GM19467 (cell line): ENCODE data around the gene GAD2.
"Not testable (repeated sequence)": the region's sequence is repeated elsewhere in the genome, so short reads cannot be mapped to it uniquely, and the experiment has no call there.

Experiments
- ATAC-seq: cut with Tn5 transposase; IDR thresholded peaks from one replicate; pipeline ENCODE4 v1.9.1; 2021; ENCODE audit warnings: mild to moderate bottlenecking, moderate library complexity; ENCODE audit not compliant: unreplicated experiment

GAD2 gene

DNA sequence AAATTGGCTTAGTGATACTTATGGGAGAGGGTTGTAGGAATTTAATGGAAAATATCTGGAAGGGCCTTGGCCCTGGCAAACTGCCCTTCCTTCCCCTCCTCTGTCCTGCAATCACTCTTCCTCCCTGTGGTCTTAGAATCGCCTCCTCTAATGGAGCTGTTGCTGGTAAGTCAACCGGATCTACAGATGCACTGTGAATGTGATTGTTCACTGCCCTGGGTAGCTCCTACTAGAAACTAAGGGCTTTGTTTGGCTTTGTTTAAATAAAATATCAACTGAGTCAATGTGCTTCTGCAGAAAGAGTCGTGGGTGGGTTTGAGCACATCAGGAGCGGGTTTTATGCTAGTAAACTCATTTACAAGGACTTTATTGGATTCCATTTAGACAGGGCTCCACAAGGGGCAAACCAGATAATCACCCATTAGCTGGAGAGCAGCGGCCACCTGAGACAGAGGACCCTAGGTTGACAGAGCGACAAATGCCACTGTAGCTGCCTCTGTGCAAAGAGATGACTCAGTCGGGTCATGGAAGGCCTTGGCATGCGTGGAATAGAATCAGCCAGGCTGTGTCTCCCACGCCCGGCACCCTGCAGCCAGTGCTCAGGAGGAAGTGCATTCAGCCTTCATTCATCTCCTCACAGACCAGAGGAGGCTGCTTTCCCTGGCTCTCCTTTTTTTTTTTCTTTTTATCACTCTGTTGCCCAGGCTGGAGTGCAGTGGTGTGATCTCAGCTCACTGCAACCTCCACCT is 97.9 kb downstream of the GAD2 start:
- ATAC-seq: no peak

DNA sequence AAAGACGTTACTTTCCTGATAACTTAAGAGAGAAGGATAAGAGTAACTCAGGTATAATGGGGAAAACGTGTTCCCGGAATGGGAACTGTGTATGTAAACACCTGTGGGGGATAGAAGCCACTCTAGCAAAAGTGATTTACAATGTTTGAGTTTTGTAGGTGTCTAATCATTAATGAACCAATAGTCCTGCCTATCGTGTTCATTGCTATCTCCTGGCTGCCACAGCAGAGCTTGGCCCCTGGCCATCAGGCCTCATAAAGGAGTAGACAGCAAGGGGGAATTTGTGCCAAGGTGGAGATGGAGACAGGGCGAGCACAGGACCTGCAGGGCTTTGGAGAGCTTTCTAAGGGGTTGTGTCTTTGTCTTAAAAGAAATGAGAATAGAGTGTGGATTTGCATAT is 102.1 kb downstream of the GAD2 start:
- no peak for ATAC-seq

DNA sequence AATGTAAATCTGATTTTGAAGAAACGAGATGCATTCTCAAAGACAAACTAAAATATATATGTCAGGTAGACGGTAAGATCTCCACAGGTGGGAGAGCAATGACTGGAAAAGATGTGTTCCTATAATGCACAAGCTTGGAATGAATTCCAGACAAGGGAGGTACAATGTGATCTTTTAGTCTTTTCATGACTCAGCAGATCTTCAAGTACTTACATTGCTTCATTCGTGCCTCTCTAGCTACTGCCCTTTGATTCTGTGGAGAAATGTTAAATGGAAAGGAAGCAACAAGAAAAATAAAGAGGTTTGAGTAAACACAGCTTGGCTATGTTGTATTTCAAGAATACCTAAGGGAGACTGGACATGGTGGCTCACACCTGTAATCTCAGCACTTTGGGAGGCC is 106.6 kb downstream of the GAD2 start:
- no peak for ATAC-seq

DNA sequence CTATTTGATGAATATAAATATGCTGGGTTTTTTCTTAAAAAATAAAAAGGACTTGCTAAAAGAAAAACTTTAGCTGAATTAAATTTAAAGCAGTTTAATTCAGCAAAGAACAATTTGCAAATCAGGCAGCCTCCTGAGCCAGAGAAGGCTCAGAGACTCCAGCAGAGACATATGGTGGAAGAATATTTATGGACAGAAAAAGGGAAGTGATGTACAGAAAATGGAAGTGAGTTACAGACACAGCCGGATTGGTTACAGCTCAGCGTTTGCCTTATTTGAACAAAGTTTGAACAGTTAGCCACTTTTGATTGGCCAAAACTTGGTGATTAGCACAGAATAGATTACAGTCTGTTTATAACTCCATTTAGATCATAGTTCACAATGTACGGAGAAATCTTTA is 110.3 kb downstream of the GAD2 start:
- ATAC-seq: no peak

DNA sequence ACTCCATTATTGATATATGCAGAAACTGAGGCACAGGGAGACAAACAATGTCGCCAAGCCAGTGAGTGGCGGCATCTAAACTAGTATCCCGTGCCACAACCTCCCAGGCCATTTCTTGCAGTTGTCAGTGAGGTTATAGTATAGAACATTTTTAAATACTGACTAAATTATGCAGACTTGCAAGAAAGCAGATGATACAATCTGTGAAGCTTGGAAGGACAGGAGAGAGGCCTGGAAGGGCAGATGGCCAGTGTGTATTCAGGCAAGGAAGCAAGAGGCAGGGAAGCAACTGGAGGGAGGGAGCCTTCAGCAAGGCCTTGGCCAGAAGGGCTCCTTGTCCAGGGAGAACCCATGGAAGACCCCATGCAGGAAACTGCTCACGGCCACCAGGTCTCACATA is 111.2 kb downstream of the GAD2 start:
- ATAC-seq: no peak

DNA sequence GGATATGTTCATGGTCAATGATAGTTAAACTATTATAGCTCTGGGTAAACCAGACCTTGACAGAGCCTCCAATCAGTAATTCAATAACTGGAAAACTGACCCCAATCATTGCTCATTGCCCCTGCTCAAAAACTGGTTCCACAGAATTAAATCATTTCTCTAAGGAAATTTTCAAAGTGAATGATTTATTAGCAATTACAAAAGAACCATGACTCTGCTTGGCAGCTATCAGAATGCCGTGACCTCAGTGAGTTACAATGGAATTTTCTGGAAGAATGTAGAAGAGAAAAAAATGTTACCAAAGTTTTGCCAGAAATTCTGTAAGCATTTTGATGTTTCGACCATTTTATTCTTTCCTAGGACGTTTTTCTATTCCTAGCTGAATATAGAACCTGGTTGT is 114.8 kb downstream of the GAD2 start:
- no peak for ATAC-seq

DNA sequence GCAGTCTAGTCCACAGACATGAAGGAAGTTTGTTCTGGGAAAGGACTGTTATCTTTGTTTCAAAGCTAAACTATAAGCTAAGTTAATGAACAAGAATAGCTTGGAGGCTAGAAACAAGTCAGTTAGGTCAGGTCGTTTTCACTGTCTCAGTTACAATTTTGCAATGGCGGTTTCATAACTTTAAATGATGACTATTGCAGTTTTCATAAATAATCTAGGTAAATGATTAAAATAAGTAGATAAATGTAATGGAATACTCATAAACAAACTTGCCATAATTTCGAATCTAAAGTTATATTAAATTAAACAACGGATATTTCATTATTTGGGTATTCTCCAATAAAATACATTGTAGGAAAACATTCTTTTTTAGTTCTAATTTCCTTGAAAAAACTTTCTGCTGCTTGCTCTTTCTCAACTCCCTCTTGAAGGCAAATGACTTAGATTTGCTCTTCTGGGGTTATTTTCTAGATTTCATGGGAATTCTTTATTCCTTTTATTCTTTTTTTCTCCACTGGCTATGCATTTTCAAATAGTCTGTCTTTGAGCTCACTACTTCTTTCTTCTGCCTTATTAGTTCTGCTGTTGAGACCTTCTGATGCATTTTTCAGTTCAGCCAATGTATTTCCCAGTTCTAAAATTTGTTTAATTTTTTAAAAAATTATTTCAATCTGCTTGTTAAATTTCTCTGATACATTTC is 117.8 kb downstream of the GAD2 start:
- no peak for ATAC-seq

DNA sequence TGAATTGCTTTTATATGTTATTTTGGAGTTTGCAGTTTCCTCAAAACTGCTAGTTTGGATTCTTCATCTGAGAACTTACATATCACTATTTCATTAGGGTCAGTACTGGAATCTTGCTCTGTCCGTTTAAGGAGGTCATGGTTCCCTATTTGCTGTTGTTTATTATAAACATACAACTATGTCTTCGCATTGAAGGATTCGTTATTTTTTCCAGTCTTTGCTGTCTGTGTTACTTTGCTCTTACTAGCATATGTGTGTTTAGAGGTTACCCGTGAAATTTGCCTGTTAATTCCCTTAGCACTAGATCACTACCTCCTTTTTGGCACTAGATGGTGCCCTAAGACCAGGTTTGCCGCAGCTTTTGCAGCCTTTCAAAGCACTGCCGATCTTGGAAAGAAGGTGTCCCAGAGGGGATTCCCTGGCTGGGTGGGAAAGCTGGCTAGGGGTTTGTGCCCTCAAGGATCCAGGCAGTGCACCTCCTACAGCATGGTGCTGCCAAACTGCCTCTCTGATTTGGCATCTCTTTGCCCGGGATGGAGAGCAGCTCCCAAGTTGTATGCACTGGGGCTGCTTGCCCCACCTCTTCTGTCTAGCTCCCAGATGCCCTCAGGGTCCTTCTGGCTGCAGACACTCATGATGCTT is 118.5 kb downstream of the GAD2 start:
- peak; percentile 75 for ATAC-seq

DNA sequence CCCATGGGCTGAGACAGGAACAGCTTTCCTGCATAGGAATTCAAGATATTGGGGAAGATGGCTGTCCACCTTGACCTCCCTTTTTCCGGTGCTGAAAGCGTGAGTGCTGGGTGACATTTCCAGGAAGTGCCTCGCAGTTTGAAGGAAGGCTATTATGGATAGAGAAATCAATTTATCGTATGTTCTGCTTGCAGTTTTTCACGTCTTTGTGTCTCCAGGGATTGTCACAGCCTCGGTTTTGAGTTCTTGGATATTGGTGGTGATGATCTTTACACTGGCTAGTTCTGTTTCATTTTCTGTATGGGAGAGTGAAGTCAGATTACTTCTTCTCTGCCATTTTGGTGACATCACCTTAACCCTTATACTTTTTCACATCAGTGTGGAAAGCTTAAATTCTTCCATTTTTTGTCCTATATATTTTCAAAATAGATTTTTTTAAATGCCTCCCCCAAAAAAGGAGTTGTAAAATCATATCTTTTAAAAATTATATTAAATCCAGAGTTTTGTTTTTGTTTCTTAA is 119.1 kb downstream of the GAD2 start:
- ATAC-seq: peak; percentile 38

DNA sequence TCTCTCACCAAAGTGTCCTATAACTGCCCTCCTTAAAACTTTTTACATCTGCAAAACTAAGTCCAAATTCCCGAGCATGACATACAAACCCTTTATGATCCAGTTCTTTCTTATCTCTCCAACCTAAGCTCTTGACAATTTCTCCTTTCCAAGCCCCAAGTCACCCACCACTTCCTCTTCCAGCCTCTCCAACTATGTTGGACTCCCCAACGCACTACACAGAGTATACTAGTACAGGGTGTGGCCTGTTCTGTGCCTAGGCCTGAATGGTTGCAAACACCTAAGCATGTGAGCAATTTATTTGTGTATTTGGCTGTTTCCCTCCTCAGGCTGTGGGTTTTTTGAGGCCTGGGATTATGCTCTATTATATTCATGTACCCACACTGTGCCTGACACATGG is 120.4 kb downstream of the GAD2 start:
- no peak for ATAC-seq

DNA sequence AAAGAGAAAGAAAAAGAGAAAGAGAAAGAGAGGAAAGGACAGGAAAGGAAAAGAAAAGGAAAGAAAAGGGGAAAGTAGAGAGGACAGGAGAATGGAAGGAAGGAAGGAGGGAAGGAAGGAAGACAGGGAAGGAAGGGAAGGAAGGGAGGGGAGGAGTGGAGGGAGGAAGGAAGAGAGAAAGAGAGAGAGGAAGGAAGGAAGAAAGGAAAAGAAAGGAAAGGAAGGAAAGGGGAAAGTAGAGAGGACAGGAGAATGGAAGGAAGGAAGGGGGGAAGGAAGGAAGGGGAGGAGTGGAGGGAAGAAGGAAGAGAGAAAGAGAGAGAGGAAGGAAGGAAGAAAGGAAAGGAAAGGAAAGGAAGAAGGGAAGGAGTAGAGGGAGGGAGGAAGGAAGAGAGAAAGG is 125.1 kb downstream of the GAD2 start:
- ATAC-seq: no peak

DNA sequence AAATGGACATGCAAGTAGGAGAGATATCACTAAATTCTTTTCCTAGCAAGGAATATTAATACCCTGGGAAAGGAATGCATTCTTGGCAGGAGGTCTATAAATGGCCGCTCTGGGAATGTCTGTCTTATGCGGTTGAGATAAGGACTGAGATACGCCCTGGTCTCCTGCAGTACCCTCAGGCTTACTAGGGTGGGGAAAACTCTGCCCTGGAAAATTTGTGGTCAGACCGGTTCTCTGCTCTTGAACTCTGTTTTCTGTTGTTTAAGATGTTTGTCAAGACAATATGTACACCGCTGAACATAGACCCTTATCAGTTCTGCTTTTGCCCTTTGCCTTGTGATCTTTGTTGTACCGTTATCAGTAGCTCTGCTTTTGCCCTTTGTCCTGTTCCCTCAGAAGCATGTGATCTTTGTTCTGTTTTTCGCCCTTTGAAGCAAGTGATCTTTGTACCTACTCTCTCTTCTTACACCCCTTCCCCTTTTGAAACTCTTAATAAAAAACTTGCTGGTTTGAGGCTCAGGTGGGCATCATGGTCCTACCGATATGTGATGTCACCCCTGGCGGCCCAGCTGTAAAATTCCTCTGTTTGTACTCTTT is 132.3 kb downstream of the GAD2 start:
- ATAC-seq: not testable (repeated sequence)
